Right atrium auricular region (tissue), 2 donors: Measurements from ENCODE around the gene UQCC2. TPM values are rescaled to one million over a fixed set of nuclear protein-coding genes. Genes with fewer than 3 reads are reported as not detected.

ENCODE experiments used
- DNase-seq: peaks from one replicate; pipeline ENCODE4 v3.0.0-alpha.2; 2019; ENCODE audit warnings: low spot score
- H3K27ac ChIP-seq, 2 donors: fragments of 200-600 bp; sonication (generic); 1 replicate in 1 of 2; 2 replicates in 1 of 2; pipeline ENCODE4 v1.5.1; 2016 to 2019
- H3K27me3 ChIP-seq, 2 donors: fragments of 200-600 bp; sonication (generic); one replicate each; pipeline versions ENCODE4 v1.5.1 to v1.6.0; 2017 to 2019
- H3K36me3 ChIP-seq: fragments of 200-600 bp; sonication (generic); one replicate; pipeline ENCODE4 v1.5.1; 2016
- H3K4me1 ChIP-seq, 2 donors: fragments of 200-600 bp; sonication (generic); one replicate each; pipeline versions ENCODE4 v1.5.1 to v1.6.0; 2017 to 2019
- H3K4me3 ChIP-seq, 2 donors: fragments of 200-600 bp; sonication (generic); 1 replicate in 1 of 2; 2 replicates in 1 of 2; pipeline ENCODE4 v1.5.1; 2017 to 2019; ENCODE audit warnings: mild to moderate bottlenecking in 1 of 2, moderate library complexity in 1 of 2
- H3K9me3 ChIP-seq, 2 donors: fragments of 200-600 bp; sonication (generic); one replicate each; pipeline ENCODE4 v1.5.1; 2019
- total RNA-seq, 2 donors: library from RNA; depleted of rRNA; stranded (reverse); fragments of >200 nt; gene quantifications; one replicate each; pipeline ENCODE4 v1.1.0, GENCODE V29; 2016
- TF ChIP-seq, protein P1 (sequence below), 2 donors: fragments of 200-600 bp; sonication (generic); IDR thresholded peaks; one replicate each; pipeline ENCODE4 v1.5.1; 2019; ENCODE audit warnings: antibody characterized with exemption in 2 of 2

Gene UQCC2
- total RNA-seq, 2 donors from 2014 or later: 69.1 to 143 TPM

- H3K36me3 ChIP-seq: peaks cover 16% of the 10 kb centered on the region
- H3K27me3 ChIP-seq: no peaks in the 10 kb centered on the region
- TF ChIP-seq, protein P1, sequence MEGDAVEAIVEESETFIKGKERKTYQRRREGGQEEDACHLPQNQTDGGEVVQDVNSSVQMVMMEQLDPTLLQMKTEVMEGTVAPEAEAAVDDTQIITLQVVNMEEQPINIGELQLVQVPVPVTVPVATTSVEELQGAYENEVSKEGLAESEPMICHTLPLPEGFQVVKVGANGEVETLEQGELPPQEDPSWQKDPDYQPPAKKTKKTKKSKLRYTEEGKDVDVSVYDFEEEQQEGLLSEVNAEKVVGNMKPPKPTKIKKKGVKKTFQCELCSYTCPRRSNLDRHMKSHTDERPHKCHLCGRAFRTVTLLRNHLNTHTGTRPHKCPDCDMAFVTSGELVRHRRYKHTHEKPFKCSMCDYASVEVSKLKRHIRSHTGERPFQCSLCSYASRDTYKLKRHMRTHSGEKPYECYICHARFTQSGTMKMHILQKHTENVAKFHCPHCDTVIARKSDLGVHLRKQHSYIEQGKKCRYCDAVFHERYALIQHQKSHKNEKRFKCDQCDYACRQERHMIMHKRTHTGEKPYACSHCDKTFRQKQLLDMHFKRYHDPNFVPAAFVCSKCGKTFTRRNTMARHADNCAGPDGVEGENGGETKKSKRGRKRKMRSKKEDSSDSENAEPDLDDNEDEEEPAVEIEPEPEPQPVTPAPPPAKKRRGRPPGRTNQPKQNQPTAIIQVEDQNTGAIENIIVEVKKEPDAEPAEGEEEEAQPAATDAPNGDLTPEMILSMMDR (IDR thresholded peaks at IDR 0.05): no peak
- H3K9me3 ChIP-seq: no peaks in the 10 kb centered on the region
- H3K27ac ChIP-seq: no peak overlapping the region
- no peaks in the 10 kb centered on the region for H3K4me1 ChIP-seq
- H3K4me3 ChIP-seq: no peak overlapping the region
- DNase-seq: no peak
These were observed 48.5 kb downstream of the UQCC2 start for GRCh38 chr6:33663028-33663427.

DNA sequence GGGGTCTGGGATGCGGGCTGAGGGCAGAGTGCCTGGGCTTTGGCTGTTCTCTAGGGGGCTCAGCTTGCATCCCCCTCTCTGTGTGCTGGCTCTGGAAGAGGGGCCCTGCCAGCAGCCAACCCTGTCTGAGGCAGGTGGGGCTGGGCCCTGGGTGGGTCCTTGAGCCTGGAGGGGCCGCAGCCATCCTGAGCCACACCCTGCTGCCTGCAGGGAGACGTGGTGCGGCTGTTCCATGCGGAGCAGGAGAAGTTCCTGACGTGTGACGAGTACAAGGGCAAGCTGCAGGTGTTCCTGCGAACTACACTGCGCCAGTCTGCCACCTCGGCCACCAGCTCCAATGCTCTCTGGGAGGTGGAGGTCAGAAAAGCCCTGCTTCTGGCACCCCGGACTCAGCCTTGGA lies 49.2 kb downstream of the UQCC2 start:
- no peaks in the 10 kb centered on the region for H3K9me3 ChIP-seq
- no peak overlapping the region for H3K27ac ChIP-seq
- no peaks in the 10 kb centered on the region for H3K4me1 ChIP-seq
- TF ChIP-seq, protein P1 (IDR thresholded peaks at IDR 0.05): no peak
- H3K4me3 ChIP-seq: no peak overlapping the region
- DNase-seq: no peak
- no peaks in the 10 kb centered on the region for H3K27me3 ChIP-seq
- peaks cover 16% of the 10 kb centered on the region for H3K36me3 ChIP-seq

DNA sequence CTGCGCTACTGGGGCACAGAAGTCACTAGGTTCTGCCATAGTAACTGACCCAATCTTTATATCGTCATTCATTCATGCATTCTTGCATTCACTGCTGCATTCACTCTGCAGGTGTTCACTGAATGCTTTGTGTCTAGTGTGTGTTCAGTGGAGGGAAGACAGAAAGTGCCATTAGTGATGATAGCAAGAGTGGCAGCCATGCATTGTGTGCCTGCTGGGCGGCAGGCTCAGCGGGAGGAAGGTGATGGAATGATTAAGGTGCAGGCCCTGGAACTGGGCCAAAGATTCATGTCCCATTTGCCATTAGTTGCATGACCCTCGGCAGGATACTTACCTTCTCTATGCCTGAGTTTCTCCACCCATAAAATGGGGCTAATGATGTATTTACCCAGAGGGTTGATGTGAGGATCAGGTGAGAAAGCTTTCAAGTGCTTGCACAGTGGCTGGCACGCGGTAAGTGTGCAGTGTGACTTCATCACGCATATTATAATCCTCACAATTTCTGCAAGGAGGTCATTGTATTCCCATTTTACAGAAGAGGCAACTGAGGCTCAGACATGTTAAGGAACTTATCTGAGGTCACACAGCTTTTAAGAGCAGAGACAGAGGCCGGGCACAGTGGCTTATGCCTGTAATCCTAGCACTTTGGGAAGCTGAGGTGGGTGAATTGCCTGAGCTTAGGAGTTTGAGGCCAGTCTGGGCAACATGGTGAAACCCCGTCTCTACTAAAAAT lies 50.2 kb downstream of the UQCC2 start:
- Histone ChIP-seq H3K27ac (no peak overlapping the region), H3K4me1 (no peaks in the 10 kb centered on the region), H3K27me3 (no peaks in the 10 kb centered on the region), H3K36me3 (peaks cover 22% of the 10 kb centered on the region), H3K9me3 (no peaks in the 10 kb centered on the region), H3K4me3 (no peak overlapping the region)
- TF ChIP-seq, protein P1 (IDR thresholded peaks at IDR 0.05): no peak
- DNase-seq: no peak

DNA sequence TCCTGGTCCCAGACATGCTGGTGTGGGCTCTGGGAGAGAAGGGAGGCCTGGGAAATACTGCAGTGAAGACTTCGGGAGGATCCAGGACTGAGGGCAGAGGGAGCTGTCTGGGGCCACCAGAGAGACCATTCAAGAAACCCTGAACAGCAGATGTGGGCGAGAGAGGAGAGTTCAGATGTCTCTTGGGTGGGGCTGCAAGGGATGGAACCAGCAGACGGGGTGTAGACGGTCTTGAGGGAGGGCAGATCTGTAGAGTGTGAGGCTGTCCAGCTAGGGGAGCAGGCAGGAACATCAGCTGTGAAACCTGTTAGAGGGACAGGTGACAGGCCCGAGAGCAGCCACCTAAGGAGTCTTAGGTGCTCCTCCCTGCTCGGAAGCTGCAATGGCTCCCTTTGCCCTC lies 51.5 kb downstream of the UQCC2 start:
- H3K4me3 ChIP-seq: no peak overlapping the region
- no peak overlapping the region for H3K27ac ChIP-seq
- H3K9me3 ChIP-seq: no peaks in the 10 kb centered on the region
- H3K27me3 ChIP-seq: no peaks in the 10 kb centered on the region
- TF ChIP-seq, protein P1 (IDR thresholded peaks at IDR 0.05): no peak
- no peaks in the 10 kb centered on the region for H3K4me1 ChIP-seq
- no peak for DNase-seq
- H3K36me3 ChIP-seq: peaks cover 19% of the 10 kb centered on the region

DNA sequence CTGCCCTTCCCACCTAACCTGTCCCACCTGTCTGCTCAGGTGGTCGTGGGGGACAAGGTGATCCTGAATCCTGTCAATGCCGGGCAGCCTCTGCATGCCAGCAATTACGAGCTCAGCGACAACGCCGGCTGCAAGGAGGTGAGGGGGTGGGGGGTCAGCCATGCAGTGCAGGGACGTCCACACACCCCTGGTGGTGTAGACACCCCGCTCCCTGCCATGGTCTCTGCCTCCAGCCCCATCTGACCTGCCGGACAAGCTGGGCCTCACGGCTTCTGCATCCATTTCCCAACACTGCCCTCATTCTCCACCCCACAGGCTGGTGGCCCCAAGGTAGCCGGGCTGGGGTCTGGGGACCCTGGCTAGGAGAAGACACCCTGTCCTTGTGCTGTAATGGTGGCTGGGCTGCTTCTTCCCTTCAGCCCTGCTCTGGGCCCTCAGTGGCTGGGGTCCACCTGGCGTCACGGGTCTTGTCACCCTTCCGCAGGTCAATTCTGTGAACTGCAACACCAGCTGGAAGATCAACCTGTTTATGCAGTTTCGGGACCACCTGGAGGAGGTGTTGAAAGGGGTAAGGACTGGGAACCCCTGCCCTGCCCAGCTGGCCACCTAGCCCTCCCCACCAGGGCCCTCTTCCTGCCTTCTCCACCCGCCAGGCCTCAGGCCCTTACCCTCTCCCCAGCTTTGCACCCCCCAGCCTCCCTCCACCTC lies 52.4 kb downstream of the UQCC2 start:
- no peak overlapping the region for H3K4me3 ChIP-seq
- H3K27me3 ChIP-seq: no peaks in the 10 kb centered on the region
- DNase-seq: no peak
- TF ChIP-seq, protein P1 (IDR thresholded peaks at IDR 0.05): no peak
- peaks cover 17% of the 10 kb centered on the region for H3K36me3 ChIP-seq
- no peaks in the 10 kb centered on the region for H3K4me1 ChIP-seq
- no peaks in the 10 kb centered on the region for H3K9me3 ChIP-seq
- H3K27ac ChIP-seq: no peak overlapping the region
